NOMO-1 (cell line): ENCODE measurements around the gene PDZK1.
"Not testable (repeated sequence)": the region's sequence is repeated elsewhere in the genome, so short reads cannot be mapped to it uniquely, and the experiment has no call there.

Experiments used
- DNase-seq, 2 experiments: peaks; one replicate each; lab custom pipeline; 2025; ENCODE audit not compliant: unreplicated experiment in 2 of 2; lab: John Stamatoyannopoulos, UW

Gene PDZK1

DNA sequence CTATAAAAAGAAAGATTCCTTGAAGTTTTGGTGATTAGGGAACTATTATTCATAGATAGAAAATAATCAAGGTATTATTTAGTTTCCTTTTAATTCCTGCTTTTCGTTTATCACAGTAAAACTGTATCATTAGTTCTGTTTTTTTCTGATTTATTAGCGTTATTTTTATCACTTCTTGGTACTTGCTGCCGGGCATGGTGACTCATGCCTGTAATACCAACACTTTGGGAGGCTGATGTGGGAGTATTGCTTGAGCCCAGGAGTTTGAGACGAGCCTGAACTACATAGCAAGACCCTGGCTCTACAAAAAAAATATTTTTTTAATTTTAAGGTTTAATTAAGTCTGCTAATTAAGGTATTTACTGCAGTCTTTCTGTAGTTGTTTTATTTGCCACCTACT lies 42.2 kb downstream of the PDZK1 start:
- DNase-seq = not testable (repeated sequence)

- DNase-seq = not testable (repeated sequence)
Observed at GRCh38 chr1:145662502-145662901, 44.7 kb downstream of the PDZK1 start.

DNA sequence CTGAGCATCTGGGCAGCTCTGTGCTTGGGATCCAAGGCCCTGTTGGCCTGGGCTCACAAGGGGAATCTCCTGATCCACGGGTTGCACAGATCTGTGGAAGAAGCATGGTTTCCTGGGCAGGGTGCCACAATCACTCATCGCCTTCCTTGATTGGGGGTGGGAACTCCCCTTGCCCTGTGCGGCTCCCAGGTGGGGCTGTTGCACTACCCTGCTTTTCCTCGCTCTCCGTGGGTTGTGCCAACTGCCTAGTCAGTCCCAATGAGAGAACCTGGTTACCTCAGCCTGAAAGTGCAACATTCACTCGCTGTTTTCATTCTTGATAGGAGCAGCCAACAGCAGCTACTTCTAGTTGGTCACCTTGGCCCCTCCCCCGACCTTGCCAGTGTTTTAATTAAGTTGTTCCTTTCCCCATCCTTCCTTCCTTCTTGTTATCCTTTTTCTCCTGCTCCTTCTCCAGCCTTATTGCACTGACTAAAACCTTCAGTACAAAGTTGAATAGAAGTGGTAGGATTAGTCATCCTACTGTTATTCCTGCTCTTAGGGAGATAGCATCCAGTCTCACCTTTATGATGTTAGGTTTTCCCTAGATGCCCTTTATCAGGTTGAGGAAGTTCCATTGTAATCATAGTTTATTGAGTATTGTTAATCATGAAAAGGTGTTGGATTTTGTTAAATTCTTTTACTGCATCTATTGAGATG lies 50.8 kb downstream of the PDZK1 start:
- DNase-seq = not testable (repeated sequence)

- not testable (repeated sequence) for DNase-seq
Observed at GRCh38 chr1:145643990-145644389, 63.2 kb downstream of the PDZK1 start.

DNA sequence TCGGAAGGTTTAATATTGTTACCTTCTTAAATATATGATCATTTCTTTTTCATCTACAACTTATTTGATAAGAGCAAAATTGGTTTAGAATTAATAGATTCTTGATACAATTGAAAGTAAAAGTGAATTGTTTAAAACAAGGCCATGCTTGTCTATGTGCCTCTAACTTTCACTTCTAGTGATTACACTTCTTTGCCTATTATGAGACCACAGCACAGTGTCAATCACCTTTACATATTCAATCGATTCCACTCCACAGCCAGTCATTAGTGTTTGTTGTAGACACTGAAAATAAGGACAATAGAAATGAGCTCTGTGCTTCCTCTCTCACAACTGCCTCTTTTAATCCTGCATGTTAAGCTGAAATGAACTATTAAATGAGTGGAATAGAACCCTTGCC lies 65.3 kb downstream of the PDZK1 start:
- DNase-seq = not testable (repeated sequence)

GRCh38 chr1:145636237-145636636 lies 70.9 kb downstream of the PDZK1 start:
- not testable (repeated sequence) for DNase-seq

- not testable (repeated sequence) for DNase-seq
Observed at GRCh38 chr1:145622177-145622576, 85.0 kb downstream of the PDZK1 start.
